HepG2 (cell line): Measurements from ENCODE around the gene SH2D6. TPM values are rescaled to one million over a fixed set of nuclear protein-coding genes. Genes with fewer than 3 reads are reported as not detected.
A peak's percentile ranks its signal among the peaks of the same experiment; 100 is the strongest.

Source experiments
- ATAC-seq: fragments of 200-7000 bp; cut with Tn5 transposase; 3 replicates; pipeline ENCODE4 v1.9.1; 2020; ENCODE audit warnings: mild to moderate bottlenecking, moderate library complexity
- BruUV-seq: library from RNA; stranded (reverse); fragments of 400-500 nt; replicated peaks from 2 replicates; lab custom pipeline; 2021; lab: Mats Ljungman, UMichigan
- CTCF ChIA-PET: fragments of 300-600 bp; formaldehyde crosslinking; extraction: SDS; loops from one replicate; lab custom pipeline; 2021; ENCODE audit warnings: low total read pairs, inconsistent platforms, low intra/inter-chr PET ratio; lab: Yijun Ruan, JAX
- POLR2A ChIA-PET: fragments of 350-600 bp; sonication (Branson Sonifier 250); formaldehyde crosslinking; loops from one replicate; lab custom pipeline; 2020; ENCODE audit warnings: antibody characterized with exemption, inconsistent platforms; lab: Yijun Ruan, JAX
- DNase-seq: peaks from one replicate; pipeline ENCODE4 v3.0.0-alpha.2; 2015; ENCODE audit warnings: low spot score
- FAIRE-seq: peaks from 3 replicates; lab custom pipeline; 2011; peaks lifted over from hg19 to GRCh38; lab: Jason Lieb, UNC
- H2AFZ ChIP-seq: one replicate; pipeline ENCODE4 v1.6.1; 2011; ENCODE audit warnings: low read length, inconsistent platforms
- H3K27ac ChIP-seq: fragments of 300-600 bp; 3 replicates; pipeline ENCODE4 v1.8.0; 2011; ENCODE audit warnings: mixed run types, mild to moderate bottlenecking, mixed read lengths, low read length, inconsistent platforms; ENCODE audit not compliant: insufficient read depth; ENCODE audit errors: extremely low read length
- H3K27me3 ChIP-seq, 2 experiments: fragments of 200-600 bp in 1 of 2; 2 replicates in 1 of 2; 3 replicates in 1 of 2; pipeline versions ENCODE4 v1.6.0 to v1.8.0; 2011; ENCODE audit warnings: low read length in 2 of 2, mild to moderate bottlenecking in 2 of 2, moderate library complexity in 2 of 2, inconsistent platforms in 1 of 2; ENCODE audit not compliant: insufficient read depth in 2 of 2, control insufficient read depth in 1 of 2
- H3K36me3 ChIP-seq, 2 experiments: fragments of 200-600 bp in 1 of 2; replicated peaks in 1 of 2; 2 replicates in 1 of 2; 3 replicates in 1 of 2; pipeline versions ENCODE4 v1.5.1 to v1.8.0; 2011; ENCODE audit warnings: low read length in 2 of 2, inconsistent platforms in 1 of 2; ENCODE audit not compliant: insufficient read depth in 2 of 2, control insufficient read depth in 1 of 2
- H3K4me1 ChIP-seq: 2 replicates; pipeline ENCODE4 v1.5.1; 2012; ENCODE audit warnings: low read length, inconsistent platforms; ENCODE audit not compliant: insufficient read depth
- H3K4me2 ChIP-seq: 2 replicates; pipeline ENCODE4 v1.6.0; 2011; ENCODE audit warnings: low read depth, low read length, inconsistent platforms
- H3K4me3 ChIP-seq, 3 experiments: fragments of 200-600 bp in 1 of 3; sonication (generic), shearing (Covaris generic) in 1 of 3; replicated peaks in 1 of 3; 2 replicates each; pipeline ENCODE4 v1.5.1; 2011 to 2016; ENCODE audit warnings: low read length in 3 of 3, inconsistent platforms in 2 of 3, low read depth in 2 of 3, mild to moderate bottlenecking in 2 of 3, control low read depth in 1 of 3, mixed read lengths in 1 of 3; ENCODE audit not compliant: insufficient read depth in 1 of 3
- H3K79me2 ChIP-seq: one replicate; pipeline ENCODE4 v1.6.1; 2011; ENCODE audit warnings: low read length, inconsistent platforms; ENCODE audit not compliant: insufficient read depth
- H3K9ac ChIP-seq: 2 replicates; pipeline ENCODE4 v1.6.0; 2011; ENCODE audit warnings: mild to moderate bottlenecking, low read depth, low read length, inconsistent platforms; ENCODE audit not compliant: insufficient read depth
- H3K9me3 ChIP-seq: 2 replicates; pipeline ENCODE4 v1.5.1; 2012; ENCODE audit warnings: mild to moderate bottlenecking, low read length
- H4K20me1 ChIP-seq: 2 replicates; pipeline ENCODE4 v1.6.0; 2011; ENCODE audit warnings: inconsistent platforms, mild to moderate bottlenecking, low read length, moderate library complexity; ENCODE audit not compliant: insufficient read depth
- GTF2F1 ChIP-seq: fragments of 150-350 bp; IDR thresholded peaks from 2 replicates; pipeline ENCODE4 v1.6.1; 2014; ENCODE audit warnings: low read length
- HOXA3 ChIP-seq: sonication (generic); formaldehyde crosslinking; IDR thresholded peaks from 2 replicates; pipeline ENCODE4 v1.5.0; 2020; ENCODE audit warnings: missing genetic modification reagents
- MAZ ChIP-seq, 2 experiments: sonication (generic) in 1 of 2; formaldehyde crosslinking in 1 of 2; IDR thresholded peaks; 2 replicates each; pipeline versions ENCODE4 v1.5.0 to v1.6.1; 2012 to 2020; ENCODE audit warnings: low read depth in 2 of 2, mild to moderate bottlenecking in 2 of 2, borderline replicate concordance in 1 of 2, improper control_type of control experiment in 1 of 2, low read length in 1 of 2, missing genetic modification reagents in 1 of 2, moderate library complexity in 1 of 2
- MXI1 ChIP-seq: IDR thresholded peaks from 3 replicates; pipeline ENCODE4 v1.6.1; 2012; ENCODE audit warnings: low read depth, low read length, inconsistent platforms, borderline replicate concordance
- PHF20 ChIP-seq: sonication (generic); formaldehyde crosslinking; IDR thresholded peaks from 2 replicates; pipeline ENCODE4 v1.5.0; 2020; ENCODE audit warnings: mild to moderate bottlenecking, missing genetic modification reagents
- SP1 ChIP-seq, 2 experiments: fragments of 450-650 bp in 1 of 2; sonication (generic) in 1 of 2; formaldehyde crosslinking in 1 of 2; IDR thresholded peaks; 2 replicates each; pipeline versions ENCODE4 v1.4.0 to v1.6.1; 2016 to 2020; ENCODE audit warnings: missing genetic modification reagents in 1 of 2
- ZBTB7A ChIP-seq: sonication (generic); formaldehyde crosslinking; IDR thresholded peaks from 2 replicates; pipeline ENCODE4 v1.8.0; 2022; ENCODE audit warnings: mild to moderate bottlenecking, missing genetic modification reagents
- ZFP36L1 ChIP-seq: sonication (generic); formaldehyde crosslinking; IDR thresholded peaks from 2 replicates; pipeline ENCODE4 v1.8.0; 2022; ENCODE audit warnings: mild to moderate bottlenecking, missing genetic modification reagents, moderate library complexity
- ZFP41 ChIP-seq: sonication (generic); formaldehyde crosslinking; IDR thresholded peaks from 2 replicates; pipeline ENCODE4 v1.4.0; 2020; ENCODE audit warnings: mild to moderate bottlenecking, missing genetic modification reagents, borderline replicate concordance
- ZMYM2 ChIP-seq: sonication (generic); formaldehyde crosslinking; IDR thresholded peaks from 2 replicates; pipeline ENCODE4 v1.8.0; 2022; ENCODE audit warnings: mild to moderate bottlenecking, missing genetic modification reagents
- ZNF577 ChIP-seq: sonication (generic); formaldehyde crosslinking; IDR thresholded peaks from 2 replicates; pipeline ENCODE4 v1.4.0; 2020; ENCODE audit warnings: mild to moderate bottlenecking, low read depth, missing genetic modification reagents, borderline replicate concordance
- ZNF780A ChIP-seq: sonication (generic); formaldehyde crosslinking; IDR thresholded peaks from 2 replicates; pipeline ENCODE4 v1.8.0; 2022; ENCODE audit warnings: mild to moderate bottlenecking, missing genetic modification reagents, moderate library complexity
- WGBS: methylation state at CpG from one replicate; pipeline ENCODE4 v1.1.6; 2017; ENCODE audit warnings: low lambda C conversion rate; 5-methylcytosine and 5-hydroxymethylcytosine counted together
- in situ Hi-C: cut with HindIII; loops from 2 replicates; pipeline ENCODE4 v1.10.0; 2017; ENCODE audit warnings: low pct_unique_long_range_greater_than_20kb; ENCODE audit not compliant: extremely low pct_ligation_motif_present
- intact Hi-C: fragments of 100-400 bp; cut with micrococcal nuclease; formaldehyde crosslinking; loops from one replicate; pipeline ENCODE4 v1.10.0; 2022; ENCODE audit not compliant: unreplicated experiment
- polyA plus RNA-seq, 8 experiments: library from polyadenylated mRNA; depleted of rRNA in 3 of 8; stranded (reverse) in 7 of 8; unstranded in 1 of 8; fragments of >200 nt; fragmentation: Illumina TruSeq in 4 of 8; extraction: Trizol in 4 of 8; gene quantifications; 2 replicates each; pipeline versions ENCODE4 v1.2.1 to v1.2.3, GENCODE V29; 2011 to 2016; ENCODE audit warnings: low read depth in 4 of 8, missing spikeins in 1 of 8, mixed read lengths in 1 of 8; ENCODE audit not compliant: insufficient read depth in 1 of 8
- total RNA-seq, 5 experiments: library from RNA; depleted of rRNA; stranded (reverse); fragments of >200 nt; fragmentation: Illumina TruSeq; extraction: Trizol; gene quantifications; 2 replicates each; pipeline ENCODE4 v1.2.3, GENCODE V29; 2016; ENCODE audit warnings: low read depth in 1 of 5
- TF ChIP-seq, protein P1 (sequence below): sonication (generic); formaldehyde crosslinking; IDR thresholded peaks from 2 replicates; pipeline ENCODE4 v1.5.1; 2020; ENCODE audit warnings: mild to moderate bottlenecking, missing genetic modification reagents, moderate library complexity
- TF ChIP-seq, protein P2 (sequence below): sonication (generic); formaldehyde crosslinking; IDR thresholded peaks from 2 replicates; pipeline ENCODE4 v1.5.1; 2020; ENCODE audit warnings: missing genetic modification reagents, mild to moderate bottlenecking, borderline replicate concordance
- TF ChIP-seq, protein P3 (sequence below): sonication (generic); formaldehyde crosslinking; IDR thresholded peaks from 2 replicates; pipeline ENCODE4 v1.9.0; 2021; ENCODE audit warnings: mild to moderate bottlenecking, missing genetic modification reagents

Gene SH2D6
- total and polyA plus RNA-seq, 2 of the 13 experiments (the other 11 are each of a cell fraction or from before 2014, with no cell fraction given): 0.11 to 0.26 TPM

DNA sequence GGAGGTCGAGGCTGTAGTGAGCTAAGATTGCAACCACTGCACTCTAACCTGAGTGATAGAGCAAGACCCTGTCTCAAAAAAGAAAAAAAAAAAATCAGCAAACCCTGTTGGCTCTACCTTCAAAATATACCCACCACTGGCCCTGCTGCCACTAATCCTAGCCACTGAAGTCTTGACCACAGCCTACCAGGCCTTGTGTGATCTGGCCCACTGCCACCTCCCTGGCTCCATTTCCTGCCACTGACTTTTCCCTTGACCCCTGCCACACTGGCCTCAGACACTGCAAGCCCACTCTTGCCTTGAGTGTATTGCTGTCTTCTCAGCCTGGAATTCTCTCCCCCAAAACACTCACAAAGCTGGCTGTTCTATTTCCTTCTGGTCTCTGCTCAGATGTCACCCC lies 33.7 kb downstream of the SH2D6 start:
- Histone ChIP-seq H3K4me1 (peaks cover 55% of the 10 kb centered on the region), H3K27me3 (no peaks in the 10 kb centered on the region), H2AFZ (no peak overlapping the region), H4K20me1 (no peaks in the 10 kb centered on the region), H3K4me3 (no peak overlapping the region), H3K79me2 (no peaks in the 10 kb centered on the region), H3K36me3 (no peaks in the 10 kb centered on the region), H3K9ac (no peak overlapping the region), H3K4me2 (0 out of 2 replicates have a peak overlapping the region, but pooled peaks have one; percentile 5), H3K27ac (no peak overlapping the region), H3K9me3 (no peaks in the 10 kb centered on the region)
- whole genome bisulfite sequencing: 18% methylated on average over 1 of the region's 1 CpG
- DNase-seq (no peak), FAIRE-seq (no peak), ATAC-seq (no peak)
- in situ Hi-C loops (no loop called here), intact Hi-C loops (no loop called here)
- CTCF ChIA-PET: no interaction called here
- POLR2A ChIA-PET: interaction anchor here (1.0 kb wide), 1 partner anchor 86 kb away, joined by 3 read pairs; the partner anchor contains the start of gene MAT2A
- no TSS peak for BruUV-seq
- TF ChIP-seq SP1 (IDR thresholded peaks at IDR 0.05) (no peak), SP1 (CRISPR knock-in tag; IDR thresholded peaks at IDR 0.05) (no peak), ZFP41 (CRISPR knock-in tag) (no peak), HOXA3 (CRISPR knock-in tag) (no peak), ZMYM2 (CRISPR knock-in tag) (0 out of 2 replicates have a peak, but pooled peaks have one; percentile 20), GTF2F1 (no peak), PHF20 (CRISPR knock-in tag) (0 out of 2 replicates have a peak, but pooled peaks have one; percentile 22), MAZ (IDR thresholded peaks at IDR 0.05; ENCODE audit: borderline replicate concordance, low read depth, low read length) (no peak), MAZ (CRISPR knock-in tag; IDR thresholded peaks at IDR 0.05; ENCODE audit: low read depth) (0 out of 2 replicates have a peak, but pooled peaks have one; percentile 22), MXI1 (no peak), ZNF780A (CRISPR knock-in tag) (no peak), ZBTB7A (CRISPR knock-in tag) (peak; percentile 34; the same call in 1 of the 2 replicates), ZFP36L1 (CRISPR knock-in tag) (no peak), ZNF577 (CRISPR knock-in tag) (no peak)
- TF ChIP-seq, protein P1, sequence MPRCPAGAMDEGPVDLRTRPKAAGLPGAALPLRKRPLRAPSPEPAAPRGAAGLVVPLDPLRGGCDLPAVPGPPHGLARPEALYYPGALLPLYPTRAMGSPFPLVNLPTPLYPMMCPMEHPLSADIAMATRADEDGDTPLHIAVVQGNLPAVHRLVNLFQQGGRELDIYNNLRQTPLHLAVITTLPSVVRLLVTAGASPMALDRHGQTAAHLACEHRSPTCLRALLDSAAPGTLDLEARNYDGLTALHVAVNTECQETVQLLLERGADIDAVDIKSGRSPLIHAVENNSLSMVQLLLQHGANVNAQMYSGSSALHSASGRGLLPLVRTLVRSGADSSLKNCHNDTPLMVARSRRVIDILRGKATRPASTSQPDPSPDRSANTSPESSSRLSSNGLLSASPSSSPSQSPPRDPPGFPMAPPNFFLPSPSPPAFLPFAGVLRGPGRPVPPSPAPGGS (CRISPR knock-in tag): no peak
- TF ChIP-seq, protein P2, sequence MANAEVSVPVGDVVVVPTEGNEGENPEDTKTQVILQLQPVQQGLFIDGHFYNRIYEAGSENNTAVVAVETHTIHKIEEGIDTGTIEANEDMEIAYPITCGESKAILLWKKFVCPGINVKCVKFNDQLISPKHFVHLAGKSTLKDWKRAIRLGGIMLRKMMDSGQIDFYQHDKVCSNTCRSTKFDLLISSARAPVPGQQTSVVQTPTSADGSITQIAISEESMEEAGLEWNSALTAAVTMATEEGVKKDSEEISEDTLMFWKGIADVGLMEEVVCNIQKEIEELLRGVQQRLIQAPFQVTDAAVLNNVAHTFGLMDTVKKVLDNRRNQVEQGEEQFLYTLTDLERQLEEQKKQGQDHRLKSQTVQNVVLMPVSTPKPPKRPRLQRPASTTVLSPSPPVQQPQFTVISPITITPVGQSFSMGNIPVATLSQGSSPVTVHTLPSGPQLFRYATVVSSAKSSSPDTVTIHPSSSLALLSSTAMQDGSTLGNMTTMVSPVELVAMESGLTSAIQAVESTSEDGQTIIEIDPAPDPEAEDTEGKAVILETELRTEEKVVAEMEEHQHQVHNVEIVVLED: no peak
- TF ChIP-seq, protein P3, sequence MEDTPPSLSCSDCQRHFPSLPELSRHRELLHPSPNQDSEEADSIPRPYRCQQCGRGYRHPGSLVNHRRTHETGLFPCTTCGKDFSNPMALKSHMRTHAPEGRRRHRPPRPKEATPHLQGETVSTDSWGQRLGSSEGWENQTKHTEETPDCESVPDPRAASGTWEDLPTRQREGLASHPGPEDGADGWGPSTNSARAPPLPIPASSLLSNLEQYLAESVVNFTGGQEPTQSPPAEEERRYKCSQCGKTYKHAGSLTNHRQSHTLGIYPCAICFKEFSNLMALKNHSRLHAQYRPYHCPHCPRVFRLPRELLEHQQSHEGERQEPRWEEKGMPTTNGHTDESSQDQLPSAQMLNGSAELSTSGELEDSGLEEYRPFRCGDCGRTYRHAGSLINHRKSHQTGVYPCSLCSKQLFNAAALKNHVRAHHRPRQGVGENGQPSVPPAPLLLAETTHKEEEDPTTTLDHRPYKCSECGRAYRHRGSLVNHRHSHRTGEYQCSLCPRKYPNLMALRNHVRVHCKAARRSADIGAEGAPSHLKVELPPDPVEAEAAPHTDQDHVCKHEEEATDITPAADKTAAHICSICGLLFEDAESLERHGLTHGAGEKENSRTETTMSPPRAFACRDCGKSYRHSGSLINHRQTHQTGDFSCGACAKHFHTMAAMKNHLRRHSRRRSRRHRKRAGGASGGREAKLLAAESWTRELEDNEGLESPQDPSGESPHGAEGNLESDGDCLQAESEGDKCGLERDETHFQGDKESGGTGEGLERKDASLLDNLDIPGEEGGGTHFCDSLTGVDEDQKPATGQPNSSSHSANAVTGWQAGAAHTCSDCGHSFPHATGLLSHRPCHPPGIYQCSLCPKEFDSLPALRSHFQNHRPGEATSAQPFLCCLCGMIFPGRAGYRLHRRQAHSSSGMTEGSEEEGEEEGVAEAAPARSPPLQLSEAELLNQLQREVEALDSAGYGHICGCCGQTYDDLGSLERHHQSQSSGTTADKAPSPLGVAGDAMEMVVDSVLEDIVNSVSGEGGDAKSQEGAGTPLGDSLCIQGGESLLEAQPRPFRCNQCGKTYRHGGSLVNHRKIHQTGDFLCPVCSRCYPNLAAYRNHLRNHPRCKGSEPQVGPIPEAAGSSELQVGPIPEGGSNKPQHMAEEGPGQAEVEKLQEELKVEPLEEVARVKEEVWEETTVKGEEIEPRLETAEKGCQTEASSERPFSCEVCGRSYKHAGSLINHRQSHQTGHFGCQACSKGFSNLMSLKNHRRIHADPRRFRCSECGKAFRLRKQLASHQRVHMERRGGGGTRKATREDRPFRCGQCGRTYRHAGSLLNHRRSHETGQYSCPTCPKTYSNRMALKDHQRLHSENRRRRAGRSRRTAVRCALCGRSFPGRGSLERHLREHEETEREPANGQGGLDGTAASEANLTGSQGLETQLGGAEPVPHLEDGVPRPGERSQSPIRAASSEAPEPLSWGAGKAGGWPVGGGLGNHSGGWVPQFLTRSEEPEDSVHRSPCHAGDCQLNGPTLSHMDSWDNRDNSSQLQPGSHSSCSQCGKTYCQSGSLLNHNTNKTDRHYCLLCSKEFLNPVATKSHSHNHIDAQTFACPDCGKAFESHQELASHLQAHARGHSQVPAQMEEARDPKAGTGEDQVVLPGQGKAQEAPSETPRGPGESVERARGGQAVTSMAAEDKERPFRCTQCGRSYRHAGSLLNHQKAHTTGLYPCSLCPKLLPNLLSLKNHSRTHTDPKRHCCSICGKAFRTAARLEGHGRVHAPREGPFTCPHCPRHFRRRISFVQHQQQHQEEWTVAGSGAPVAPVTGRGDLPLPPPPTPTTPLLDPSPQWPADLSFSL (CRISPR knock-in tag): no peak
